ENCODE results near the gene KCTD6.

Gene KCTD6

DNA sequence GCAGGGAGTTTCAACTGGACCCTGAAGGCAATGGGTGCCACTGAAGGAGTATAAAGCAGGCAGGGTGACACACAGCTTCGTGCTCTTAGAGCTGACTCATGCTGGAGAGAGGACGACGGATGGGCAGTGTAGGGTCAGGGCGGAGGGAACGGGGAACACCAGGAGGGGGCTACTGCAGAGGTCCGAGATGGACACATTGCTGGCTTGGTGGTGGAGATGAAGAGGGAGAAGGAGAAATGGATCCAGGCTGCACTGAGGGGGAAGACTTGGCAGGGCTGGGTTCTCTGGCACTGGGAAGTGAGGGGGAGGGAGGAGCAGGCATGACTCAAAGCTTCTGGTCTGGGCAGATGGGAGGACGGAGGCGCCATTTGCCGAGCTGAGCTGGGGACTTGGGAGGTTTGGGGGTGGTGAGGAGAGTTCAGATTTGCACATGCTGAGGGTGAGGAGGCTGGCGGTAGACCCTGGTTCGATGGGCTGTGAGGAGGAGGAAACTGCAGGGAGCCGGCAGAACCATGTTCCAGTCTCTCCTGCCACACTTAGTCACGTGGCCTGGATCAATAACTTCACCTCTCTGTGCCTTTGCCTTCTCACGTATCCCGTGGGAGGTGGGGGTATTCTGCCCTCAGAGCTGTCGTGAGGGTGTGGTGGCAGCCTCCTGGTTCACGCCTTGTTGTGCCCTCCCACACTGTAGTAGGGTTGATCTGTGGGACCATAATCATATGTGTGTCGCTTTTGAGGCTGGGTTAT, 4.6 kb upstream of the KCTD6 start:
- peak; percentile 76 for DNase-seq

GRCh38 chr3:58488967-58489366, 2.9 kb upstream of the KCTD6 start:
- no peak for DNase-seq

- DNase-seq, result no peak
Measured at GRCh38 chr3:58490860-58491501, 915 bp upstream of the KCTD6 start.

DNA sequence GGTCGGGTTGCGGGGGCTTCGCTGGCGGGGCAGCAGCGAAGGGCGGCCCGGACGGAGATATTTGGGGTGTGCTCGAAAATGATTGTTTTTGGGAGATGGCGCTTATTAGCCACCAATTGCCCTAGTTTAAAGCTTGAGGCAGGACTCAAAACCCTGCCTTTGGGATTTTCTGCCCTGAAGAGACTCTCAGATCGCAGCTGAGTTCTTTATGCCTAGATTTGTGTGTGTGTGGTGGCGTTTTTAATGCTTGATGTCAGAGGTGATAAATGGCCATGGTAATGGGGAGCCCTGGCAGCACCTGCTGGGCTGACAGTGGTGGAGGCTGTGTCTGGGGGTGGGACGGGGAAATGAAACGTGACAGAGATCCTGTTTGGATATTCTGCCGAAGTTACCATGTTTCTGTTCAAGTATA, 604 bp downstream of the KCTD6 start:
- DNase-seq, result no peak

DNA sequence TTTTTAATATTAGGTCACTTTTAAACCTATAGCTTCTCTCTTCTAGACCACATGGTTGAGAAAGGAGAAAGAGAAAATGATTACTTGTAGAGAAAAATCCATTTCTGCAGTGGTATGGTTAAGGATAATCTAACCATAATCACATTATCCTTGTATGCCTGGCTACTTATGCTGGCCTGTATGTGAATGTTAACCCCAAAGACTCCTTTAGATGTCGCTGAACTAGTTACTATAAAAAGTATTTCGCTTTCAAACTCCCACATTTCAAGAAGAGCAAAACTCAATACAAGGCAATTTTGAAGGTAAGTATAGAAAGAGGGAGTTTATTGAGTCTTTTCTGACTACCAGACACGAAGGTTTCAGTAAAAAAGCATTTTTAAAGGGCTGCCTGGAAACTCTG, 2.2 kb downstream of the KCTD6 start:
- no peak for DNase-seq

- DNase-seq, result no peak
Measured at GRCh38 chr3:58495101-58495500, 3.2 kb downstream of the KCTD6 start.

GRCh38 chr3:58496206-58496857, 4.4 kb downstream of the KCTD6 start:
- DNase-seq, result no peak

- DNase-seq, result no peak
Measured at GRCh38 chr3:58497097-58497496, 5.2 kb downstream of the KCTD6 start.

GRCh38 chr3:58502872-58503271, 11.0 kb downstream of the KCTD6 start:
- DNase-seq, result peak; percentile 33

GRCh38 chr3:58507356-58508078, 15.6 kb downstream of the KCTD6 start:
- no peak for DNase-seq

DNA sequence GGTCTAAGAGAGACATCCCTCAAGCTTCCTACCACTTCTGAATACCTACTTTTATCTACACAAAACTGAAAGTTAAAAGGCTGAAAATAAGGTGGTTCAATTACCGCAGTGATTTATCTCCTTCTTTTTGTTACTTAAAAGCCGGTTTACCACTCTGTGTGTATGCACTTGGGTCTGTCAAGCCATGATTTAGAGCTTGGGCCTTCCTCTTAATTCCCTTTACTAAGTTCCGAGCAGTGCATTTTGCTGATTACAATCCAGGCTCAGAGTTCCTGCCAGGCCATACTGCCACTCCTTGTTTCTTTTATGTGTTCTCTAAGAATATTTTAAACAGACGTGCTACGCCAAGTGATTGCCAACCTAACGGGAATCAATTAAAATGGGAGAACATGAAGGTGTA, 16.5 kb downstream of the KCTD6 start:
- no peak for DNase-seq

DNA sequence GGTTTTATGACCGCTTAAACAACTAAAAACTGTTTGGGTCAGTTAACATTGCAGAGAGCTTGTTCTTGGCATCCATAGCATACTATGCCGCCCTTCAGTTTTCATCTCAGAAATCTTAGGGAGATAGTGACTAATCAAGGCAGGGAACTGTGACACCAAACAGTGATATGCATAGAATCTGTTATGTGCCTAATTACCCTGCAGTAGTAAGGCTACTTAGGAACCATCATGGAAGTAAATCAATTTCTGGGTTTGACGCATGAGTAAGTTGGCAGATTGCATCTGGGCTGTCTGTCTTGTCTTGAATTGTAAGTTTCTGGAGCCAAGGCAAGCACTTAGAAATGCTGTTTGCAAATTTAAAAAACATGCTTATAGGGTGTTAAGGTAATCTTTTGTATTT, 22.5 kb downstream of the KCTD6 start:
- DNase-seq, result no peak

DNA sequence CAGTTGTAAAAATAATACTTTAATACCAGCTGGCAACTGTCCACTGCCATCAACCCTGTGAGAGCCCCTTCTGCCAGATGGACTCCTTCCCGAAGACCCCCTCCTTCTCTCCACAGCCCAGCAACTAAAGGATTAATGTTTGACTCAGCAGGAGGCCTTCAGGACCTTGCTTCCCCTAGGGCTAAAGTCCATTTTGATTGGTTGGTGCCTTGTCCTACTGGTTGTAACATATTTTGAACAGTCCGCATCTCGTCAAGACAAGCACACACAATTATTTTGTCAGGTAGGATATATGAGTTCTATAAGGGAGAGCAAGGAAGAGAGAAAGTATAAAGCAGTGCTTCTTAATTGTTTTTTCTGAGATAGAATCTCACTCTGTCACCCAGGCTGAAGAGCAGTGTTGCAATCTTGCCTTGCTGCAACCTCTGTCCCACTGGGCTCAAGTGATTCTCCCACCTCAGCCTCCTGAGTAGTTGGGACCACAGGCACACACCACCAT, 26.4 kb downstream of the KCTD6 start:
- DNase-seq, result no peak

GRCh38 chr3:58519668-58520402, 27.9 kb downstream of the KCTD6 start:
- DNase-seq, result no peak

- peak; percentile 33 for DNase-seq
Measured at GRCh38 chr3:58520403-58521335, 28.8 kb downstream of the KCTD6 start.

GRCh38 chr3:58521336-58521670, 29.4 kb downstream of the KCTD6 start:
- DNase-seq, result no peak

DNA sequence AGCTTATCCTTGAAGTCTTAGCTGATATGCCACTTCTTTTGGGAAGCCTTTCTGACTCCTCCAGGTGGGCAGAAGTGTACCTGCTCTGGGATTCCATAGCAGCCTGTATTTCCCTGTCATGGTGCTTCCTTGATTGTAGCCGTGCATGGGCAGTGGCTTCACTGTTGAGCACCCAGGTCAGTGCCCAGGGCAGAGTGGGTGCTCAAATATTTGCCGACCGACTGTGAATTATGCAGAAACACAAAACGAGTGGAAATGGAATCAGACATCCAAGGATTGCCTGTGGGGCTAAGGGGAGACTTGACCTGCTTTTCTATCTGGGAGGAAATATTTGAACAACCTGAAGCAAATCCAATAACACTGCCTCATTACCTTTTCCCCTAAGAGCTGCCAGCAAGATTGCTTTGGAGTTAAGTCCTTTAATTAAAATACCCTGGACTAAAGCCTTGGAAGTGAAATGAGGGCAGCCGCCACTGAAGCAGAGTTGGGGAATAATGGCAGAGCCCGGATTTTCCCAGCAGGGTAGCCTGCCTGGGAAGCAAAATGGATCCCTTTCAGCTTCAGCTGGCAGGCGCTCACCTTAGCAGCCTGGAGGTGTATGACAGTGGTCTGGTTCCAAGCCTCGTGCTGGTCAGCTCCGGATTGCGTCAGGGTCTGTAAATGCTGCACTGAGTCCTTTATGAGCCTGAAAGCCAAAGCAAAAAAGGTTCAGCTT, 30.2 kb downstream of the KCTD6 start:
- DNase-seq, result no peak

DNA sequence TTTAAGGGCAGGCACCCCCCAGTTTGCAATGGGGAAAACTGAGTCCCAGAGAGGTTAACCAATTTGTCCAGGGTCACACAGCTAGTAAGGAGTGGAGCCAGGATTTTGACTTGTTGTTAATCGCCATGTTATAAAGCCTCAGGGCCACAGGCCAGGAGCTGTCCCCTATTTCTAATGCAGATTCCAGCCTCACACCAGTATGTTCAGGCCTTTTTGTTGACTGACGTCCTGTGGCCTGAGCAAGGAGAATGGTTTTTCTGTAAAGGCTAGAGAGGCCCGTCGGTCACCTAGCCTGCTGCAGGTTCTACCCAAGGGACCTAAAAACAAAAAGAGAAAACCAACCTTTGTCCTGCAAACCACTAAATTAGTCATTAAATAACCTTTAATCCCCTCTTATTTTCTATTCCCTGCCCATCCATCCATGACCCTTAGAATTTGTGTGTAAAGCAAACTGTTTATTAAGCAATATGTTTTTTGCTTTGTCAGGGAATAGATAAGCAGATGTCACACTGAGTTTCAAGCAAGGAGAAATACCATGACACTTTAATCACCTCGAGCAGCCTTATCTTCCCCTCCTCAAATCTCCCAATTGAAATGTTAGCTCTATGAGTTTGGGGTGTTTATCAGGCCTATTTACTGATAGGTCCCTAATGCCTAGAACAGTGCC, 31.0 kb downstream of the KCTD6 start:
- DNase-seq, result no peak

GRCh38 chr3:58524326-58524888, 32.5 kb downstream of the KCTD6 start:
- no peak for DNase-seq

DNA sequence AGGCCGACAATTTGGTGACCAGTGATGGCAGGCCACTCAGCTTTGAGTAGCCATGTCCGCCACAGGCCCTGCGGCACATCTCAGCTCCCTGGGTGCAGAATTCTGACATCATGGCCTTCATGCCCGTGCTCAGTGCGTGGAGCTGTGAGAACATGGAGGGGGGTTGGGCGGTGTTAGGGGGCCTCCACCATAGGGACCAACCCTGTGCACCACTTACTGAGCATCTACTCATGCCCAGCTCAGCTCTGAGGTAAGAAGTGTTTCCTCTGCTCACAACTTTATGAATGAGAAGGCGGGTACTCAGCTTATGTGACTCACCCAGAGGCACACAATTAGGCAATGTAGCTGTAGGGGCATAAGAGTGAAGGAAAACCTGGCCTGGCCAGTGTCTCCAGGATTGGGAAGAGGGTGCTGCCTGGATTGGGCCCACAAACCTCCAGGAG, 34.6 kb downstream of the KCTD6 start:
- DNase-seq, result peak; percentile 91

All from inflammatory macrophage treated with lipopolysaccharide for 4 hours (primary cell).